ENCODE data around the gene TAS1R3. TPM values are rescaled to one million over a fixed set of nuclear protein-coding genes. Genes with fewer than 3 reads are reported as not detected.

TAS1R3 gene
- 0.73 and 1.2 TPM in 2 replicates for total RNA-seq (2013; cell fraction: nucleolus; rRNA removed)
- total RNA-seq (2014; rRNA removed): 0.05 and 0.06 TPM in 2 replicates
- 0.04 and 0.05 TPM in 2 replicates for total RNA-seq (2014; rRNA removed; fragmentation: Illumina TruSeq; extraction: Trizol)
- total RNA-seq (2021): 0.29 and 0.51 TPM in 2 replicates
- 0.20 TPM for polyA plus RNA-seq (2011; ENCODE audit: low read depth)
- 0.03 and 0.08 TPM in 2 replicates for polyA plus RNA-seq (2011; rRNA removed)
- polyA plus RNA-seq (2011; cell fraction: cytosol; rRNA removed): 0.10 and 0.15 TPM in 2 replicates
- 2.7 and 2.9 TPM in 2 replicates for polyA plus RNA-seq (2011; cell fraction: nucleus; rRNA removed)
- 0.46 and 0.62 TPM in 2 replicates for polyA plus RNA-seq (2012)
- not detected in 2 replicates for polyA plus RNA-seq (2014; fragmentation: Illumina TruSeq; extraction: Trizol)
- polyA plus RNA-seq (2014; fragmentation: Nextera tagmentation; extraction: Ambion mirVana): not detected
- polyA plus RNA-seq (2014; rRNA removed): 0.19 and 0.41 TPM in 2 replicates
- polyA plus RNA-seq (2016; fragmentation: Nextera tagmentation; extraction: Ambion mirVana): under 1 TPM; 0.08 to 0.38 TPM
- 0.21 TPM in 1 of 2 replicates, not detected in the other for polyA minus RNA-seq (2011; rRNA and poly(A)+ RNA removed)
- 0.27 TPM in 1 of 2 replicates, not detected in the other for polyA minus RNA-seq (2011; cell fraction: cytosol; rRNA and poly(A)+ RNA removed)
- 0.60 and 0.77 TPM in 2 replicates for polyA minus RNA-seq (2011; cell fraction: nucleus; rRNA and poly(A)+ RNA removed)
- Bru-seq, nascent RNA: percentile 26 among the genes with signal in this experiment
- BruChase-seq, experiment 1, labeled RNA remaining after a 6-hour chase: percentile 27 among the genes with signal in this experiment
- percentile 16 among the genes with signal in this experiment for BruChase-seq, experiment 2, labeled RNA remaining after a 2-hour chase
- long read RNA-seq, experiment 1: 0 reads
- long read RNA-seq, experiment 2: 0 reads

DNA sequence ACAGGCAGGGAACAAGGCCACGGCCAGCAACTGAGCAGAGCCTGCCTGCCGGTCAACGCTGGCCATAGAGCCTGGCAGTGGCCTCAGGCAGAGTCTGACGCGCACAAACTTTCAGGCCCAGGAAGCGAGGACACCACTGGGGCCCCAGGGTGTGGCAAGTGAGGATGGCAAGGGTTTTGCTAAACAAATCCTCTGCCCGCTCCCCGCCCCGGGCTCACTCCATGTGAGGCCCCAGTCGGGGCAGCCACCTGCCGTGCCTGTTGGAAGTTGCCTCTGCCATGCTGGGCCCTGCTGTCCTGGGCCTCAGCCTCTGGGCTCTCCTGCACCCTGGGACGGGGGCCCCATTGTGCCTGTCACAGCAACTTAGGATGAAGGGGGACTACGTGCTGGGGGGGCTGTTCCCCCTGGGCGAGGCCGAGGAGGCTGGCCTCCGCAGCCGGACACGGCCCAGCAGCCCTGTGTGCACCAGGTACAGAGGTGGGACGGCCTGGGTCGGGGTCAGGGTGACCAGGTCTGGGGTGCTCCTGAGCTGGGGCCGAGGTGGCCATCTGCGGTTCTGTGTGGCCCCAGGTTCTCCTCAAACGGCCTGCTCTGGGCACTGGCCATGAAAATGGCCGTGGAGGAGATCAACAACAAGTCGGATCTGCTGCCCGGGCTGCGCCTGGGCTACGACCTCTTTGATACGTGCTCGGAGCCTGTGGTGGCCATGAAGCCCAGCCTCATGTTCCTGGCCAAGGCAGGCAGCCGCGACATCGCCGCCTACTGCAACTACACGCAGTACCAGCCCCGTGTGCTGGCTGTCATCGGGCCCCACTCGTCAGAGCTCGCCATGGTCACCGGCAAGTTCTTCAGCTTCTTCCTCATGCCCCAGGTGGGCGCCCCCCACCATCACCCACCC lies at the start of gene TAS1R3:
TAS1R3 (plus strand) TSS at position 213 of the 898 bp plus-strand sequence; CDS start at position 279, 66 bp downstream.
- CTCF ChIA-PET: no interaction called here
- H3K4me3 ChIP-seq: no peak within 1 kb of the TSS
- H3K27me3 ChIP-seq (replicated peaks in 1 of 2; ENCODE audit: control insufficient read depth in 2 of 2, insufficient read depth in 2 of 2, low read length in 1 of 2): no peaks in the 10 kb centered on the region
- H3K9me3 ChIP-seq (replicated peaks; ENCODE audit: control insufficient read depth, insufficient read depth, low read length): no peaks in the 10 kb centered on the region
- no peak within 1 kb of the TSS for H2AFZ ChIP-seq (ENCODE audit: control insufficient read depth, low read depth, low read length)
- RAD21 ChIA-PET (ENCODE audit: unreplicated experiment): interaction anchor here (0.6 kb wide), 1 partner anchor 254 kb away, joined by 3 read pairs; no protein-coding TSS in a partner anchor
- H3K36me3 ChIP-seq (ENCODE audit: control insufficient read depth in 2 of 2, insufficient read depth in 2 of 2, low read length in 1 of 2): no peaks in the 10 kb centered on the region
- SMC1A ChIA-PET (ENCODE audit: uncharacterized antibody, unreplicated experiment): no interaction called here
- in situ Hi-C loops (cut with MboI): no loop called here
- no peak within 1 kb of the TSS for H3K27ac ChIP-seq (ENCODE audit: control insufficient read depth, insufficient read depth)
- intact Hi-C loops (cut with micrococcal nuclease; ENCODE audit: unreplicated experiment): no loop called here
- 52% methylated on average over 36 of the region's 41 CpGs for WGBS (ENCODE audit: insufficient coverage, insufficient replicate concordance, low lambda C conversion rate, missing lambda C conversion rate)
- POLR2A ChIA-PET: no interaction called here
- no TSS peak for BruUV-seq (replicated peaks)
- no peak within 1 kb of the TSS for H3K9ac ChIP-seq (ENCODE audit: control insufficient read depth, insufficient read depth, low read length)
- ATAC-seq (no peak), DNase-seq (ENCODE audit: low read depth, low spot score) (no peak), FAIRE-seq (no peak)
- H3K4me1 ChIP-seq (ENCODE audit: control insufficient read depth, insufficient read depth, low read length): no peaks in the 10 kb centered on the region
- H4K20me1 ChIP-seq (ENCODE audit: control insufficient read depth, insufficient read depth): no peaks in the 10 kb centered on the region
- no peak within 1 kb of the TSS for H3K4me2 ChIP-seq (ENCODE audit: control insufficient read depth, insufficient read depth)
- no peaks in the 10 kb centered on the region; the same call in none of the 2 replicates for H3K79me2 ChIP-seq (ENCODE audit: control insufficient read depth, insufficient read depth, low read length)
- no peak for TF ChIP-seq EZH2 (IDR thresholded peaks at IDR 0.05; ENCODE audit: borderline replicate concordance, control insufficient read depth, low read depth, low read length)
- TF ChIP-seq NR2F1 (conservative IDR thresholded peaks at IDR 0.05): no peak
- TF ChIP-seq POLR2A (IDR thresholded peaks at IDR 0.05; ENCODE audit: low read depth, low read length): 0 out of 2 replicates have a peak, but pooled peaks have one; percentile 13

Measured in GM12878 (cell line).